HUDEP-2 (cell line): ENCODE measurements around the gene B9D2.
"Not testable (repeated sequence)": the region's sequence is repeated elsewhere in the genome, so short reads cannot be mapped to it uniquely, and the experiment has no call there.

Source experiments
- DNase-seq, 76 experiments: peaks; one replicate each; lab custom pipeline; 2025; ENCODE audit not compliant: unreplicated experiment in 76 of 76; lab: John Stamatoyannopoulos, UW

B9D2 gene

DNA sequence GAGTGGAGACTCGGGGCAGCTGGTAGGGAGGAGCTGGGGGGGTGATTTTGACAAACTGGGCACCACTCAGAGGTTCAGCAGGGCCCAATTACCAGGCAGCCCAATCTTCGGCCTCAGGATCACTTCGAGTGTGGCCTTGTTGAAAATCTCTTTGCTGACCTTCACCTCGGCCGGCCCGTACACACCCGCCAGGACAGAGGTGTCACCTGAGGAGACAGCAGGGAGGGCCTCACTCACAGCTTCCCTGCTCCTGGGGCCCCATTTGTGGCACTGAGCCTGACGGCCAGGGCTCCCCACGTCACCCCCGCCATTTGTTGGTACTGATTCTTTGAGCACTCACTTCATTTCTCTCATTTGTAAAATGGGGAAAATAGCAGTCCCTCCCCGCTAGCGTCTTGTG, 28.8 kb upstream of the B9D2 start:
- no peak for DNase-seq

DNA sequence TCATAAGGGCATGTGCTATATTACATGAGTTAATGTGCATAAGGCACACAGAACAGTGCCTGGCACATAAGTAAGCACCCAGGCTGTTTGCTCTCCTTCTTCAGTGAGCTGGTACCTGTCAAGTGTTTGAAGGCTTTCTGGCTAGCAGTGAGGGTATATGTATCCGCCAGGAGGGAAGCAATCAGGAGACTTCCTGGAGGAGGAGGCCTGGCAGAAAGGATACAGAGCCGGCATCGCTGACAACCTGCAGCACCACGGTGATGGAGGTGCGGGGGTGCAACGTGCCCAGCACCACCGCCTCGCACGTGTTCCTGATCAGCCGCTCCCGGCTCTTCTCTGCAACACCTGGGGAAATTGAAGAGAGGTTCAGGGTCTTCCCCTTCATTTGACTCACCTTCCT, 27.7 kb upstream of the B9D2 start:
- DNase-seq = no peak

DNA sequence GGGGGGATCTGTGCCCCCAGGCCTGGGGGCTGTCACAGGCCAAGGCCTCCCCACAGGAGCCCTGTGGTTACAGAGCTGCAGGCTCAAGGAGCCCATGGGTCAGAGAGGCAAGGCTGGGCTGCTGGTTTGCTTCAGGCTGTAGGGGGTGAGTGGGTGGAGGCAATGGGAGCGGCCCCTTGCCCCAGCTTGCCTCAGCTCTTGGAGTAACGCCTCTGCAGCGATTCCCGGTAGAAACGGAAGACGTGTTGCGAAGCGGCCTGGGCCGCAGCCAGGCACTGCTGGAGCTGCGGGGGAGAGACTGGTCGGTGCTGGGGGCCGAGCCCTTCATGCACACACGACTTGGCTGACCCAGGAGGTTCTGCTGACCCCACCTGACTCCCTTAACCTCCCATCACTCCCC, 22.5 kb upstream of the B9D2 start:
- DNase-seq = no peak

DNA sequence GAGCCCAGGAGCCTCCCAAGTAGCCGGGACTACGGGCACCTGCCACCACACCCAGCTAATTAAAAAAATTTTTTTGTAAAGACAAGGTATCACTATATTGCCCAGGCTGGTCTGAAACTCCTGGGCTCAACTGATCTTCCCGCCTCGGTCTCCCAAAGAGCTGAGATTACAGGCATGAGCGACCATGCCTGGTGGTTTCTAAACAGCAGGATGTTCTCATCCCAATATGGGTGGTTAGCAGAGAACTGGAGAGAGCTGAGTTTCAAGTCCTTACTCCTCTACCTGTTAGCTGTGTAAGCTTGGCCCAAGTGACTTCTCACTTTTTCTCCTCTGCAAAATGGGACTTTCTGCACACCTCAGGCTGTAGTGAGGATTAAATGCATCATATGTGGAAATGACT, 20.4 kb upstream of the B9D2 start:
- DNase-seq = no peak

DNA sequence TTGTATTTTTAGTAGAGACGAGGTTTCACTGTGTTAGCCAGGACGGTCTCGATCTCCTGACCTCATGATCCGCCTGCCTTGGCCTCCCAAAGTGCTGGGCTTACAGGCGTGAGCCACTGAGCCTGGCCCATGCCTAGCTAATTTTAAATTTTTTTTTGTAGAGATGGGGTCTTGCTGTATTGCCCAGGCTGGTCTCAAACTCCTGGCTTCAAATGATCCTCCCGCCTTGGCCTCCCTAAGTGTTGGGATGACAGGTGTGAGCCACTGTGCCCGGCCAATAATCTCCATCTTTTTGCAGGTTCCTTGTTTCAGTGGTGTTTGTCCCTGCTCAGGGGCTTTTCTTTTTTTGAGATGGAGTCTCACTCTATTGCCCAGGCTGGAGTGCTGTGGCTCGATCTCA, 17.6 kb upstream of the B9D2 start:
- not testable (repeated sequence) for DNase-seq

DNA sequence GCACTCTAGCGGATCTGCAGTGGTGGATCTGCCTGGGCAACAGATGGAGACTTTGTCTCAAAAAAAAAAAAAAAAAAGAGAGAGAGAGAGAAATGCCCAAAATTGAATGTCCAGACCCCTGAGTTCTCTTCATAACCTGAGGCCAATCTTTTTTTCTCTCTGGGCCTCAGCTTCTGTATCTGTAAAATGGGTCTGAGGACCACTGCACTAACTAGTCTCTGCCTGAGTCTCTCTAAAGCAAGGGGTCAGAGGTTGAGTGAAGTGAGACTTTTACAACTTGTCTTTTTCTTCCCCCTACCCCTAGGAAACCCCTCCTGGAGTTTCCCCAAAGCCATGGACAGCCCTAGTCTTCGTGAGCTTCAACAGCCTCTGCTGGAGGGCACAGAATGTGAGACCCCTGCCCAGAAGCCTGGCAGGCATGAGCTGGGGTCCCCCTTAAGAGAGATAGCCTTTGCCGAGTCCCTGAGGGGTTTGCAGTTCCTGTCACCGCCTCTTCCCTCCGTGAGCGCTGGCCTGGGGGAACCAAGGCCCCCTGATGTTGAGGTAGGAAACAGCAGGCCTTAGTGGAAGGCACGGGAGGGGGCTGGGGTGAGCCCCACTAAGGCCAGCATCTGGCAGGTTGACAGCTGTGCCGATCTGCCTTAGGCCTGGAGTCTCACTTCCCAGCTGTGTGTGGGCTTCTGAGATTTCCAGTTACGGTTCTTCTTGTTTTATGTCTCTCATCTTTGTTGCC, 14.2 kb upstream of the B9D2 start:
- DNase-seq = no peak

DNA sequence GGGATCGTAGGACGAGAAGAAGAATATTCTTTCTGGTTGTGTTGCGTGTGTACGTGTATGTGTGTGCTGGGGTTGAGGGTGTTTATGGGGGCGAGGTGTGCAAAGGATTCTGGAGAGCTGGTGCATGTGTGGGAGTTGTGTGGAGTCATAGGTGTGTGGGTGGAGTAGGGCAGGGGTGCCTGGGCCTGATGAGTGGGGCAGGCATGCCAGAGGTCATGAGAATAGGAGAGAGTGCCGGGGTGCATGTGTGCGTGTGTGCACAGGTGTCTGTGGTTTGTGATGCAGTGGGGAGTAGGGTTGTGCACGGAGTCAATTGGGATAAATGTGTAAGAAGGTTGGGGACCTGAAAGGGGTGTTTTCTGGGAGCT, 13.0 kb upstream of the B9D2 start:
- DNase-seq = no peak

DNA sequence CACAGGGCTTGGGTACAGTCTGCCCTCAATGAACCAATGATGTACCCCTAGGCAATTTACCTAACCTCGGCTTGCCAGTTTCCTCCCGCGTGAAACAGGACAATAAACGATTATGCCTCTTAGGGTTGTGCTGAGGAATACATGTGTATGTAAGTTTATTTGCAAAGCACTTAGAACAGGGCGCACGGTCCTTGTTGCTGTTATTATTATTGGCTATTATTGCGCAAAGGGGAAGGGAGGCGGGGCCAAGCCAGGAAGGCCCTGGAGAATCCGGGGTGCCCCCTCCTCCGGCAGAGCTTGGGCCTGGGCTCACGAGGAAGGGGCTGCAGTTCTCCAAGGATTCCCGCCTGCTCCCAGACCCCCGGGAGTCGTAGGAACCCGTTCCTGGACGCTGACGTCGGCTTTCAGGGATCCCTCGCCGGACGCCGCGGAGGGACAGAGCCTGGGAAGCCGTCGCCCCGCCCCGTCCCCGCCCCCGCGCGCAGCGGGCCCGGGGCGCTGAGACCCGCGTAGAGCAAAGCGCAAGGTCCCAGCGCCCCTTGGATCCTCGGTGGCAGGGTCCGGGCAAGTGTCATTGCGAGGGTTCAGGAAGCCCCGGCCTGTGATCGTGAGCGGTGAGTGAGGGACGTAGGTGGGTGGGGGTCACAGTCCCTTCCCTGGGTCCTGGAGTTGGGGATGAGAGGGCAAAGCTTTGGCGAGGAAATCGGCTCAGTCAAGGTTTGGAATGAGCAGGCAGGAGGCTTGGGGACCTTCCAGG, 12.5 kb upstream of the B9D2 start, which contains the start of gene TMEM91:
Gene TMEM91 (plus strand): TSS at position 293 of the 757 bp plus-strand sequence. CDS start 1,777 bp downstream, outside the sequence.
- DNase-seq = no peak

DNA sequence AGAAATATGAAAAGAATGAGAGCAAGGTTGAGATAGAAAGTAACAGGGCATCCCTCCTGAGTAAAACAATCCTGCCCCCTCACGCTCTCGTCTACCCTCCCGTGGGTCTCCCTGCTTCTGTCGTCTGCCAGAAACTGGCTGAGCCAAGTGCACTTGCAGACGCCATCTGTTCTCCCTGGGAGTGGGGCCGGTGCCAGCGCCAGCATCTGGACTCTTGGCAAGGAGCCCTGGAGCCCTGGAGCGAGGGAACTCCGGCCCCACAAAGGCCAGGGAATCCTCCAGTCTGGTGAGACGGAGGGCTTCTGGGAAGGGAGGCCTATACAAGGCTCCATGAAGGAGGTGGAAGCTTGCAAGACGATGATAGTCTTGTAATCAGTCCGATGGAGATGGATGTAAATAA, 10.0 kb upstream of the B9D2 start:
- DNase-seq = no peak

DNA sequence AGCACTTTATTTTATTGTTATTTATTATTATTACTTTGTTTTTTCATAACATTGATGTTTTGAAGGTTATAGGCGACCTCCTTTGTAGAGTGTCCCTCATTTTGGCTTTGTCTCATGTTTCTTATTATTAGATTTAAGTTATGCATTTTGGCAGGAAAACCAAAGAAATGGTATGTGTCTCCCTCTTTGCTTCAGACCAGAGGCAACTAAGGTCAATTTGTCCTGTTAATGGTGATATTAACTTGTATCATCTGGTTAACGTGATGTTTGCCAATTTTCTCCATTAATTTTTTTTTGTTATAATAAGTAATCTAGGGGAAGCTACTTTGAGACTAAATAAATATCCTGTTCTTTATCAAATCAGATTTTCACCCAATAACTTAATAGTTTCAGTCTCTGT, 8.6 kb upstream of the B9D2 start:
- no peak for DNase-seq

DNA sequence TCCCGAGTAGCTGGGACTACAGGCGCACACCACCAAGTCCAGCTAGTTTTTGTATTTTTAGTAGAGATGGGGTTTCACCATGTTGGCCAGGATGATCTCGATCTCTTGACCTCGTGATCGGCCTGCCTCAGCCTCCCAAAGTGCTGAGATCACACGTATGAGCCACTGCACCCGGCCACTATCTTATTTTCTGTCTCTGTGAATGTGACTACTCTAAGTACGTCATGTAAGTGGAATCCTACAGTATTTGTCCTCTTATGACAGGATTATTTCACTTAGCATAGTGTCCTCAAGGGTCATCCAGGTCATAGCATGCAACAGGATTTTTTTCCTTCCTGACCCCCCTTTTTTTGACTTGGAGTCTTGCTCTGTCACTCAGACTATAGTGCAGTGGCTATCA, 7.6 kb upstream of the B9D2 start:
- no peak for DNase-seq

DNA sequence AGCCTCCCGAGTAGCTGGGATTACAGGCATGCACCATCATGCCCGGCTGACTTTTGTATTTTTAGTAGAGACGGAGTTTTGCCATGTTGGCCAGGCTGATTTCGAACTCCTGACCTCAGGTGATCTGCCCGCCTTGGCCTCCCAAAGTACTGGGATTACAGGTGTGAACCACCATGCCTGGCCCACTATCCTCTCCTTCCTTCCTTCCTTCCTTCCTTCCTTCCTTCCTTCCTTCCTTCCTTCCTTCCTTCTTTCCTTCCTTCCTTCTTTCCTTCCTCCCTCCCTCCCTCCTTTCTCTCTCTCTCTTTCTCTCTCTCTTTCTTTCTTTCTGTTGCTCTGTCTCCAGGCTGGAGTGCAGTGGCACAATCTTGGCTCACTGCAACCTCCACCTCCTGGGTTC, 7.2 kb upstream of the B9D2 start:
- not testable (repeated sequence) for DNase-seq

DNA sequence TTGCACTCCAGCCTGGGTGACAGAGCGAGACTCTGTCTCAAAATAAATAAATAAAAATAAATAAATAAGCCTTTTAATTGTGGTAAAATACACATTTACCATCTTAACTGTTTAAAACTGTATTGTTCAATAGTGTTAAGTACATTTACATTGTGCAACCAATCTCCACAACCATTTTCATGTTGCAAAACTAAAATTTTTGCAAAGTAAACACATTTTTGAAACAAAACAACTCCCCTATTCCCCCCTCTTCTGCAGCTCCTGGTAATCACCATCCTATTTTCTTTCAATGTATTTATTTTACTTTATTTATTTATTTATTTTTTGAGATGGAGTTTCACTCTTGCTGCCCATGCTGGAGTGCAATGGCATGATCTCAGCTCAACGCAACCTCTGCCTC, 5.8 kb upstream of the B9D2 start:
- DNase-seq = no peak

DNA sequence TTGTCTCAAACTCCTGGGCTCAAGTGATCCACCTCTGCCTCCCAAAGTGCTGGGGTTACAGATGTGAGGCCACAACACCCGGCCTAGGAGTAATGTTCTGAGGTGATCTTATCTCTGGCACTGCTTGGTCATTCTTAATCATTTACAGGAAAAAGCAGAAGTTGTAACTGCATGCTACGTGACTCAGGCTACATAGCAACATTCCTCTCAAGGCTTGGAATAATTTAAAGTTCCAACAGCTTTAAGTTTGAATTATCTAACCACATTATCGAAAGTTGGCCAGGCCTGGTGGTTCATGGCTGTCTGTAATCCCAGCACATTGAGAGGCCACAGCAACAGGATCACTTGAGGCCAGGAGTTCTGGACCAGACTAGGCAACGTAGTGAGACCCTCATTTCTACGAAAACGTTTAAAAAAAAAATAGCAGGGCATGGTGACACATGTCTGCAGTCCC, 3.9 kb upstream of the B9D2 start:
- DNase-seq = peak in 61 of 76 experiments; percentile 11 to 87 (median 55)

DNA sequence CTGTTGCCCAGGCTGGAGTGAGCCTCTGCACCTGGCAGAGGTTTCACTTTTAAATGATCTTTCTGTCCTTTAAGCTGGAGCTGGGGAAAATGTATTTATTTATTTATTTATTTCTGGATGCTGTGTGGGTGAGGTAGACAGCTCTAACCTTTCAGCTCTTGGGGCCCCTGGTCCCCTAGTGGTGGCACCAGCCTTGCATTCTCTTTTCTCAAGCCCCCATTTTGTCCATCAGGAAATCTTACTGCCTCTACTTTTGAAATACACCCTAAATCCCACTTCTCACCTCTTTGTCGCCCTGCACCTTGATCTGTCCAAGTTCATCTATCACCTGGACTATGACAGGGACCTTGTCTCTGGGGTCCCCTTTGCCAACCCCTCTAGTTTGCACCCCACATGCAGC, 2.1 kb upstream of the B9D2 start:
- DNase-seq = peak in 25 of 76 experiments; percentile 7 to 51 (median 20)

DNA sequence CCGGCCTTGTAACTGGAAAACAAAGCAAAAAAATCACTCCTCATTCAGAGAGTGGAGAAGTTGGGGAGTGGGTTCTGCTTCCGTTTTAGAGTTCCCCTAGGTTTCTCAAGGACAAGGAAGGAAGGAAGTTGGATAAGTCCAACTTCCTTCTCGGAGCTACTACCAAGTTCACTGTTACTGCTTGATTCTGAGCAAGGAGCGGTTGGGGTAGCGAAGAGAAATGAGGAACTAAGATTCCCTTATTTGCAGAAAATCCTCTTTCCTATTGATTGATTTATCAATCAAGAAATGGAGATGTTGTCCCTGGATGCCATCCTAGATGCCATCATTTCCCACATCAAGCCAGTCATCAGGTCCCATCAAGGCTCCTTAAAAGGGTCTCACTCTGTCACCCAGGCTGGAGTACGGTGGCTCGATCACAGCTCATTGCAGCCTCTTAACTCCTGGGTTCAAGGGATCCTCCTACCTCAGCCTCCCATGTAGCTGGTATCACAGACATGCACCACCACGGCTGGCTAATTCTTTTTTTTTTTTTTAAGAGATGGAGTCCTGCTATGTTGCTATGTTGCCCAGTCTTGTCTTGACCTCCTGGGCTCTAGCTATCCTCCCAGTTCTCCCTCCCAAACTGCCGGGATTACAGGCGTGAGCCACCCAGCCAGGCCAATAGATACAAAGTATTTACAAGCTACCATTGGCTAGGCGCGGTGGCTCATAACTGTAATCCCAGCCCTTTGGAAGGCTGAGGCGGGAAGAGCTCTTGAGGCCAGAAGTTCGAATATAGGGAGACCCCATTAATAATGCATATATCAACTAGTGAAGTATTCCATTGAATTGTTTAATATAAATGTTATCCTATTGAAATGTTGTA, 809 bp upstream of the B9D2 start:
- peak in 6 of 76 experiments; percentile 32 to 44 (median 38) for DNase-seq

DNA sequence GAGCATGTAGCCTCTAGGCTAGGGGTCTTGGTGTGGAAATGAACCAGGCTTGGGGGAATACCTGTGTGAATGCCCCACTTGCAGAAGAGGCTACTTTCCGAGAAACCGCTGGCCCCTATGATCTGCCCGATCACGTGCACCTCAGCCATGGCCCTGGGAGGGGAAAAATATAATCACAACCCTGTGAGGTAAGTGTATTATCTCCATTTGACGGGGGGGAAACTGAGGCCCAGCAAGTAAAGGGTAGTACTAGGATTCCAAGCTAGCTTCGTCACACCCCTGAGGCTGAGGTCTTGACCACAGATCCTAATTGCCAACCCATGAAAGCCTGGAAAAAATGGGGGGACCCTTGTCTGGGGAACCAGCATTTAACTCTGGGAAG, 587 bp downstream of the B9D2 start:
- DNase-seq = peak in 1 of 76 experiments; percentile 38

DNA sequence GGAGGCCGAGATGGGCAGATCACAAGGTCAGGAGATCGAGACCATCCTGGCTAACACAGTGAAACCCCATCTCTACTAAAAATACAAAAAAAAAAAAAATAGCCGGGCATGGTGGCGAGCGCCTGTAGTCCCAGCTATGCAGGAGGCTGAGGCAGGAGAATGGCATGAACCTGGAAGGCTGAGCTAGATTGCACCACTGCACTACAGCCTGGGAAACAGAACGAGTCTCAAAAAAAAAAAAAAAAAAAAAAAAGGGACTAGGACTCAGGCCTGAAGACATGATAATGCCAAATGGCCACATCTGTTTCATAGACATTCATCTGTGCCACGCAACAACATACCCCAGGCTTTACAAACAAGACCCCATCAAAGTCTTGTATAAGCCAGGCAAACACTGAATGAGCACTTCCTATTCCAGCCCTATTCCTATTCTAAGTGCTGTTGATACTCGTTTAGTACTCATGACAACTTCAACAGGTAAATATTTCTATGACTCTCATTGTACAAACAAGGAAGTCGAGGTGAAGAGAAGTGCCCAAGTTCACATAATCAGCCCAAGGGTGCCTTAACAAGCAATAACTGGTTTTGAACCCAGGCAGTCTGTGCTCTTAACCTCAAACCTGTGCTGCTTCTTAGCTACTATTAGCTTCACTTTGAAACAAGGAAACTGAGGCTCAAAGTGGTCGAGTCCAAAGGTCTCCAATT, 1.7 kb downstream of the B9D2 start:
- DNase-seq = no peak

DNA sequence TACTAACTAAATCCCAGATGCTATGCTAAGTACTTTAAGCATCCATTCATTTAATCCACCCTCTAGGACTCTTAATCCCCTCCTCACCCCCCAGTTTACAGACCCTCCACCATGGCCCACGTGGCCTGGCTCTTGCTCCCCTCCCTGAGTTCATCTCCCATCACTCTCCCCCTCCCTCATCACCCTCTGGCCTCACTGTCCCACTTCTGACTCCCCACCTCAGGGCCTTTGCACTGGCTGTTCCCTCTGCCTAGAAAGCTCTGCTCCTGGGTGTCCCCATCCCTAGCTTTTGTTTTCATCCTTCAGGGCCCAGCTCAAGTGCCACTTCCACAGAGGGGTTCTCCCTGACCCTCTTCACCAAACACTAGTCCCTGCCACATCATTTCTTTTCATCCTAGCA, 4.2 kb downstream of the B9D2 start:
- no peak for DNase-seq

DNA sequence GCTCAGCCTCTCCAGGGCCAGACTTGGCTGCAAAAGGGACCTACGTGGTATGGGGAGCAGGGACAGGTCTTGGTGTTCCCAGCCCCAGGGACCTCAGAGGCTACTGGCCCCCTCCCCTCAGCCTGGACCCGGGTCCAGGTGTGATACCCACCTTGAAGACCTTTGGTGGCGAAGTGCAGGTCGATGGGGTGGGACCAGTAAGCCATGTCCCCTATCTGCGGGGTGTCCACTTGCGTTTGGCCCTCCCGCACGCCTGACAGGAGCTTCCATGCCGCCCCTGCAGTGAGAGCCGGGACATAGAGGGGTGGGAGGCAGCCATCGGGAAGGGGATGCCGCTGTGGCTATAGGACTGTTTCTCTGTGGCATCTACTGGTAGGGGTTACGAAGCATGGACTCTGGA, 6.2 kb downstream of the B9D2 start:
- no peak for DNase-seq
